GM12878 (cell line): Measurements from ENCODE around the gene NUDT16.

ENCODE experiments used
- CBX3 ChIP-seq: fragments of 200-600 bp; sonication (generic); IDR thresholded peaks from 2 replicates; pipeline ENCODE4 v1.6.1; 2016; ENCODE audit warnings: low read depth, borderline replicate concordance
- EZH2 ChIP-seq: IDR thresholded peaks from 2 replicates; pipeline ENCODE4 v1.6.1; 2012; ENCODE audit warnings: low read depth, mild to moderate bottlenecking, control low read depth, inconsistent platforms, low read length, borderline replicate concordance; ENCODE audit not compliant: control insufficient read depth
- JUND ChIP-seq: IDR thresholded peaks from 2 replicates; pipeline ENCODE4 v1.6.1; 2012; ENCODE audit warnings: low read depth, mild to moderate bottlenecking, low read length, improper control_type of control experiment, moderate library complexity
- POLR2AphosphoS5 ChIP-seq: IDR thresholded peaks from 2 replicates; pipeline ENCODE4 v1.6.1; 2011; ENCODE audit warnings: mild to moderate bottlenecking, low read length, inconsistent platforms

DNA sequence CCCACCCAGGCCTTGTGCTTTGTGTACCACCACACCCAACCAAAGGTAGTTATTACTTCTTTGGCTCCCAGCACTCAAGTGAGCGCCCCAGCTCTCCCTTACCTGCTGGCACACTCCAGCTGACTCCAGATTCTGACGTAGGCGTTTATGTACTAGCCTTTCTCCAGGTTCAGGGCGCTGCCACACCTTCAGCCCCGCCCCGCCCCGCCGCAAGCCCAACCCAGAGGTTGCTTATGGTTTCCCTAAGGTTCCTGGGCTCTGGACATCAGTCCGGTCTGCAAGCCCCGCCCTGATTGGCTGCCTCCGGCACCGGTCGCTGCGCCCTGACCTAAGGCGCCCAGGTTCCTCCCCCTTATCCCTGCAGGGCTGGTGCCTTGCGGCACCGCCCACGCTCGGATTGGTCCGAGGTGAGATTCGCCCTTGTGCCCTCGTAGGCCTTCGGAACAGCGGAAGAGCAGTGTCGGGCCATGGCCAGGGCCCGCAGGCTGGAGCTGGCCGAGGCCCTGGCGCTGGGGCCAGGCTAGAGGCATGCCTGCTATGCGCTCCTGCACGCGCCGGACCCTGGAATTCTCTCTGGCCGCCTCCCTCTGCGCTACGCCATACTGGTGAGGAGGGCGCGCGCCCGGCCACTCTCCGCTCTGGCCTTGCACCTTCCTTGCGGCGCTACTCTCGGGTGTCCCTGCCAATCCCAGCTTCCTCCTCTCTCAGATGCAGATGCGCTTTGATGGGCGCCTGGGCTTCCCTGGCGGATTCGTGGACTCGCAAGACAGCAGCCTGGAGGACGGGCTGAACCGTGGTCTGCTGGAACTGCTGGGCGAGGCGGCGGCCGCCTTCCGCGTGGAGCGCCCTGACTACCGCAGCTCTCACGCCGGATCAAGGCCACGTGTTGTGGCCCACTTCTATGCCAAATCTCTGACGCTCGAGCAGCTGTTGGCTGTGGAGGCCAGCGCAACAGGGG, 19.8 kb upstream of the NUDT16 start:
- TF ChIP-seq JUND (no peak), EZH2 (no peak), POLR2AphosphoS5 (no peak), CBX3 (no peak)
